ENCODE measurements around the gene TRIM63. TPM values are rescaled to one million over a fixed set of nuclear protein-coding genes. Genes with fewer than 3 reads are reported as not detected.
A peak's percentile ranks its signal among the peaks of the same experiment; 100 is the strongest.

TRIM63 gene
- total and polyA plus RNA-seq, 9 of the 15 experiments (the other 6 are each of a cell fraction or from before 2014, with no cell fraction given) = 0.08 to 0.57 (median 0.36) TPM

GRCh38 chr1:26049531-26050247 is 17.7 kb downstream of the TRIM63 start (continued):
- TF ChIP-seq ARID3A (IDR thresholded peaks at IDR 0.05; ENCODE audit: borderline replicate concordance, low read depth, low read length) = no peak
- TF ChIP-seq ZC3H11A (IDR thresholded peaks at IDR 0.05; ENCODE audit: low read depth, low read length) = no peak
- no peak for TF ChIP-seq CSDE1 (IDR thresholded peaks at IDR 0.05)
- TF ChIP-seq, protein P1, sequence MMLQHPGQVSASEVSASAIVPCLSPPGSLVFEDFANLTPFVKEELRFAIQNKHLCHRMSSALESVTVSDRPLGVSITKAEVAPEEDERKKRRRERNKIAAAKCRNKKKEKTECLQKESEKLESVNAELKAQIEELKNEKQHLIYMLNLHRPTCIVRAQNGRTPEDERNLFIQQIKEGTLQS (IDR thresholded peaks at IDR 0.05) = no peak
- TF ChIP-seq, protein P1 (CRISPR knock-in tag; conservative IDR thresholded peaks at IDR 0.05) = no peak
- no peak for TF ChIP-seq NBN (IDR thresholded peaks at IDR 0.05; ENCODE audit: low read depth)
- no peak for TF ChIP-seq FOXK1 (CRISPR knock-in tag; IDR thresholded peaks at IDR 0.05; ENCODE audit: borderline replicate concordance)
- TF ChIP-seq DDX20 (tag; IDR thresholded peaks at IDR 0.05; ENCODE audit: low read depth) = peak; percentile 87
- TF ChIP-seq HES1 (IDR thresholded peaks at IDR 0.05; ENCODE audit: low read depth) = no peak
- 0 out of 2 replicates have a peak, but pooled peaks have one; percentile 16 for TF ChIP-seq ZNF717 (CRISPR knock-in tag; IDR thresholded peaks at IDR 0.05)
- TF ChIP-seq ETV1 (tag; conservative IDR thresholded peaks at IDR 0.05; ENCODE audit: low read depth) = 0 out of 2 replicates have a peak, but pooled peaks have one; percentile 30
- TF ChIP-seq, protein P2, sequence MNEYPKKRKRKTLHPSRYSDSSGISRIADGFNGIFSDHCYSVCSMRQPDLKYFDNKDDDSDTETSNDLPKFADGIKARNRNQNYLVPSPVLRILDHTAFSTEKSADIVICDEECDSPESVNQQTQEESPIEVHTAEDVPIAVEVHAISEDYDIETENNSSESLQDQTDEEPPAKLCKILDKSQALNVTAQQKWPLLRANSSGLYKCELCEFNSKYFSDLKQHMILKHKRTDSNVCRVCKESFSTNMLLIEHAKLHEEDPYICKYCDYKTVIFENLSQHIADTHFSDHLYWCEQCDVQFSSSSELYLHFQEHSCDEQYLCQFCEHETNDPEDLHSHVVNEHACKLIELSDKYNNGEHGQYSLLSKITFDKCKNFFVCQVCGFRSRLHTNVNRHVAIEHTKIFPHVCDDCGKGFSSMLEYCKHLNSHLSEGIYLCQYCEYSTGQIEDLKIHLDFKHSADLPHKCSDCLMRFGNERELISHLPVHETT (CRISPR knock-in tag; conservative IDR thresholded peaks at IDR 0.05 in 1 of 2, IDR thresholded peaks at IDR 0.05 in 1 of 2) = peak in 1 of 2 experiments; percentile 97; a peak in 2 of 4 replicates
